ENCODE data around the gene CLCN7.

Gene CLCN7

GRCh38 chr16:1505073-1505844 is 30.4 kb upstream of the CLCN7 start:
- Histone ChIP-seq H3K36me3 (replicated peaks) (peaks cover 32% of the 10 kb centered on the region), H3K27ac (no peak overlapping the region), H3K27me3 (replicated peaks) (no peaks in the 10 kb centered on the region), H3K4me3 (ENCODE audit: low read depth, low read length) (no peak overlapping the region)
- no peak for DNase-seq
- in situ Hi-C loops (cut with HindIII; ENCODE audit: low pct_ligation_motif_present, low sequenced_read_pairs): no loop called here
- TF ChIP-seq CTCF (IDR thresholded peaks at IDR 0.05; ENCODE audit: low read depth, low read length, missing control alignments): no peak

GRCh38 chr16:1503110-1503955 is 28.5 kb upstream of the CLCN7 start:
- no peak for DNase-seq
- no peak overlapping the region for H3K4me3 ChIP-seq (ENCODE audit: low read depth, low read length)
- no peak for TF ChIP-seq CTCF (IDR thresholded peaks at IDR 0.05; ENCODE audit: low read depth, low read length, missing control alignments)
- no peak overlapping the region for H3K27ac ChIP-seq
- H3K27me3 ChIP-seq (replicated peaks): no peaks in the 10 kb centered on the region
- peaks cover 33% of the 10 kb centered on the region for H3K36me3 ChIP-seq (replicated peaks)
- in situ Hi-C loops (cut with HindIII; ENCODE audit: low pct_ligation_motif_present, low sequenced_read_pairs): no loop called here

- peaks cover 33% of the 10 kb centered on the region for H3K36me3 ChIP-seq (replicated peaks)
- H3K27me3 ChIP-seq (replicated peaks): no peaks in the 10 kb centered on the region
- no peak for TF ChIP-seq CTCF (IDR thresholded peaks at IDR 0.05; ENCODE audit: low read depth, low read length, missing control alignments)
- H3K4me3 ChIP-seq (ENCODE audit: low read depth, low read length): no peak overlapping the region
- in situ Hi-C loops (cut with HindIII; ENCODE audit: low pct_ligation_motif_present, low sequenced_read_pairs): no loop called here
- DNase-seq: no peak
- no peak overlapping the region for H3K27ac ChIP-seq
Observed at GRCh38 chr16:1502092-1503004, 27.5 kb upstream of the CLCN7 start.

- TF ChIP-seq CTCF (IDR thresholded peaks at IDR 0.05; ENCODE audit: low read depth, low read length, missing control alignments): no peak
- in situ Hi-C loops (cut with HindIII; ENCODE audit: low pct_ligation_motif_present, low sequenced_read_pairs): no loop called here
- no peak for DNase-seq
Observed at GRCh38 chr16:1501630-1502029, 26.8 kb upstream of the CLCN7 start.

GRCh38 chr16:1500465-1501150 is 25.8 kb upstream of the CLCN7 start:
- H3K27me3 ChIP-seq (replicated peaks): no peaks in the 10 kb centered on the region
- H3K36me3 ChIP-seq (replicated peaks): peaks cover 35% of the 10 kb centered on the region
- in situ Hi-C loops (cut with HindIII; ENCODE audit: low pct_ligation_motif_present, low sequenced_read_pairs): no loop called here
- no peak overlapping the region for H3K27ac ChIP-seq
- H3K4me3 ChIP-seq (ENCODE audit: low read depth, low read length): no peak overlapping the region
- DNase-seq: no peak
- no peak for TF ChIP-seq CTCF (IDR thresholded peaks at IDR 0.05; ENCODE audit: low read depth, low read length, missing control alignments)

More at GRCh38 chr16:1501630-1502029, 26.8 kb upstream of the CLCN7 start:
- H3K27me3 ChIP-seq (replicated peaks): no peaks in the 10 kb centered on the region
- peaks cover 33% of the 10 kb centered on the region for H3K36me3 ChIP-seq (replicated peaks)
- H3K4me3 ChIP-seq (ENCODE audit: low read depth, low read length): no peak overlapping the region
- no peak overlapping the region for H3K27ac ChIP-seq
